Measurements from ENCODE around the gene PSTPIP1. TPM values are rescaled to one million over a fixed set of nuclear protein-coding genes. Genes with fewer than 3 reads are reported as not detected.

The PSTPIP1 gene
- total and polyA plus RNA-seq, 2 donors from 2014 or later, result 2.2 to 22.1 TPM

DNA sequence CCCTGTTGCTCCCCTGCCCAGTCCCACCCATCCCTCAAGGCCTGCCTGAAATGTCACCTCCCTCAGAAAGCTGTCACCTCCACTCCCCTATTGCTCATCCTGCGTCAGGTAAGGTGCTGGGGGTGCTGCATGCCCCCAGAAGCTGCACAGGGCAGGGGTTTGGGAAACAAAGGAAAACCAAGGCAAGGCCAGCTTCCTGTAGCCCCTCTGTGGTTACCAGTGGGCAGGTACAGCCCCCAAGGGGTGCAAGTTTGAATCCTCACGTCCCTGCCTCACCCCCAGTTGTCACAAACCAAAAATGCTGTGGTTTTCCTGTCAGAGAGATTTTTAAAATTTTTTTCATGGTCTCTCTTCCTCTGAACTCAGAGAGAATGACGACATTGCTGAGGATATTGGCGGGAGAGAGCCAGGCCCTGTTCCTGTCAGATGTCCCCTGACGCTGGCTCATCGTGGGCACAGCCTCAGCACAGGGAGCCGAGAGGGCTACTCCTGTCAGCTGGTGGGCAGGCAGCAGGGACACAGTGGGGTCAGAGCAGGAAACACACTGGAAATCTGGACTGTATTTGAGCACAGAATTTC, 27.0 kb downstream of the PSTPIP1 start:
- Histone ChIP-seq H3K4me1 (ENCODE audit: control insufficient read depth in 2 of 3, insufficient read depth in 2 of 3, low read depth in 1 of 3, low read length in 3 of 3) (no peaks in the 10 kb centered on the region), H3K36me3 (ENCODE audit: control insufficient read depth in 2 of 3, insufficient read depth in 3 of 3, low read length in 3 of 3) (no peaks in the 10 kb centered on the region), H3K27me3 (ENCODE audit: control insufficient read depth, insufficient read depth, low read length) (no peaks in the 10 kb centered on the region), H3K27ac (ENCODE audit: low read depth in 2 of 2, low read length in 2 of 2) (no peak overlapping the region), H3K4me3 (ENCODE audit: low read length in 3 of 3) (no peak overlapping the region), H3K9ac (ENCODE audit: low read length in 3 of 3) (no peak overlapping the region), H3K9me3 (ENCODE audit: control insufficient read depth in 2 of 3, insufficient read depth in 1 of 3, low read length in 3 of 3) (no peaks in the 10 kb centered on the region)
- TF ChIP-seq, protein P1, sequence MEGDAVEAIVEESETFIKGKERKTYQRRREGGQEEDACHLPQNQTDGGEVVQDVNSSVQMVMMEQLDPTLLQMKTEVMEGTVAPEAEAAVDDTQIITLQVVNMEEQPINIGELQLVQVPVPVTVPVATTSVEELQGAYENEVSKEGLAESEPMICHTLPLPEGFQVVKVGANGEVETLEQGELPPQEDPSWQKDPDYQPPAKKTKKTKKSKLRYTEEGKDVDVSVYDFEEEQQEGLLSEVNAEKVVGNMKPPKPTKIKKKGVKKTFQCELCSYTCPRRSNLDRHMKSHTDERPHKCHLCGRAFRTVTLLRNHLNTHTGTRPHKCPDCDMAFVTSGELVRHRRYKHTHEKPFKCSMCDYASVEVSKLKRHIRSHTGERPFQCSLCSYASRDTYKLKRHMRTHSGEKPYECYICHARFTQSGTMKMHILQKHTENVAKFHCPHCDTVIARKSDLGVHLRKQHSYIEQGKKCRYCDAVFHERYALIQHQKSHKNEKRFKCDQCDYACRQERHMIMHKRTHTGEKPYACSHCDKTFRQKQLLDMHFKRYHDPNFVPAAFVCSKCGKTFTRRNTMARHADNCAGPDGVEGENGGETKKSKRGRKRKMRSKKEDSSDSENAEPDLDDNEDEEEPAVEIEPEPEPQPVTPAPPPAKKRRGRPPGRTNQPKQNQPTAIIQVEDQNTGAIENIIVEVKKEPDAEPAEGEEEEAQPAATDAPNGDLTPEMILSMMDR (IDR thresholded peaks at IDR 0.05; ENCODE audit: borderline replicate concordance, extremely low read depth, insufficient read depth), result no peak
- peak in 2 of 5 donors; percentile 25 to 79 for DNase-seq
- intact Hi-C loops (cut with DNase I), result loop anchor here (5.0 kb wide), 1 partner anchor 520 kb away; no protein-coding TSS in a partner anchor
- FAIRE-seq, result no peak

DNA sequence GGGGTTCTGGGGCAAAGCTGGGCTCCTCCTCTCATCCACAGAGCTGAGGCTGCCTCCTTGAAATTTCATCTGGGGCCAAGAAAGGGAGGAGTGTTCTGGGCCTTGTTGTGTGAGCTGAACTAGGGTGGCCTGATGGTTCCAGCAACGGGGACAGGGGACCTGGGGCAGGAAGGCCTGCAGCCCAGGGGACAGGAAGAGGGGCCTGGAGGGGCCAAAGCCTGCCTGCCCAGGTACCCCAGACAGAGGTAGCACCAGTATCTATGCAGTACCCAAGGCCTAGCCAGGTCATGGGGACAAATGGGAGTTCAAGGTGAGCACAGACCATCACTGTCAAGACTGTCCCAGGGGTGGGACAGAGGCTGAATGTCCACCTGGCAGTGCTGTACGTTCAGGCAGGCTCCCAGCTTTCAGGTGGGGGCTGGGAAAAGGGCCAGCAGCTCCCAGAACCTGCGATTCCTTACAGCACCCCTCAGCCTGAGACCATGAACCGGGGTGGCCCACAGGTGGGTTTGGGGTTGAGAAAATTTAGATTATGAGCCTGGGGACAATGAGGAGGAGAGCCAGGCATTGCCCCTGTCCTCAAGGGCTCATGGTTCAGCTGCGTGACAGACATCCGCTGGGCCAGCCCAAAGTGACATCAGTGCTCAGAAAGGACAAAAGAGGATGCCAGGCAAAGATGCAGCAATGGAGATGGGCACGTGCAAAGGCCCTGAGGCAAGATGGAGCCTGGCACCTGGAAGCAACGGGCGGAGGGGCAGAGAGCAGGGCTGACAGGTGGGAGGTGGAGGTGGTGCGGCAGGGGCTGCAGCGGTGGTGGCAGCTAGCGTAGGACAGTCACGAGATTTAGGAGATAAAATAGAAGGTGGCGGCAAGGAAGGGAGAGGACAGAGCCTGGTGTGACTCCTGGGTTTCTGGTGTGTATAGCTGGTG, 28.0 kb downstream of the PSTPIP1 start:
- intact Hi-C loops (cut with DNase I), result loop anchor here (5.0 kb wide), 1 partner anchor 519 kb away; no protein-coding TSS in a partner anchor
- TF ChIP-seq, protein P1 (IDR thresholded peaks at IDR 0.05; ENCODE audit: borderline replicate concordance, extremely low read depth, insufficient read depth), result no peak
- Histone ChIP-seq H3K4me1 (ENCODE audit: control insufficient read depth in 2 of 3, insufficient read depth in 2 of 3, low read depth in 1 of 3, low read length in 3 of 3) (no peaks in the 10 kb centered on the region), H3K36me3 (ENCODE audit: control insufficient read depth in 2 of 3, insufficient read depth in 3 of 3, low read length in 3 of 3) (no peaks in the 10 kb centered on the region), H3K9me3 (ENCODE audit: control insufficient read depth in 2 of 3, insufficient read depth in 1 of 3, low read length in 3 of 3) (no peaks in the 10 kb centered on the region), H3K27me3 (ENCODE audit: control insufficient read depth, insufficient read depth, low read length) (no peaks in the 10 kb centered on the region), H3K4me3 (ENCODE audit: low read length in 3 of 3) (no peak overlapping the region), H3K9ac (ENCODE audit: low read length in 3 of 3) (no peak overlapping the region), H3K27ac (ENCODE audit: low read depth in 2 of 2, low read length in 2 of 2) (no peak overlapping the region)
- DNase-seq (peak in 1 of 5 donors; percentile 31), FAIRE-seq (no peak)

DNA sequence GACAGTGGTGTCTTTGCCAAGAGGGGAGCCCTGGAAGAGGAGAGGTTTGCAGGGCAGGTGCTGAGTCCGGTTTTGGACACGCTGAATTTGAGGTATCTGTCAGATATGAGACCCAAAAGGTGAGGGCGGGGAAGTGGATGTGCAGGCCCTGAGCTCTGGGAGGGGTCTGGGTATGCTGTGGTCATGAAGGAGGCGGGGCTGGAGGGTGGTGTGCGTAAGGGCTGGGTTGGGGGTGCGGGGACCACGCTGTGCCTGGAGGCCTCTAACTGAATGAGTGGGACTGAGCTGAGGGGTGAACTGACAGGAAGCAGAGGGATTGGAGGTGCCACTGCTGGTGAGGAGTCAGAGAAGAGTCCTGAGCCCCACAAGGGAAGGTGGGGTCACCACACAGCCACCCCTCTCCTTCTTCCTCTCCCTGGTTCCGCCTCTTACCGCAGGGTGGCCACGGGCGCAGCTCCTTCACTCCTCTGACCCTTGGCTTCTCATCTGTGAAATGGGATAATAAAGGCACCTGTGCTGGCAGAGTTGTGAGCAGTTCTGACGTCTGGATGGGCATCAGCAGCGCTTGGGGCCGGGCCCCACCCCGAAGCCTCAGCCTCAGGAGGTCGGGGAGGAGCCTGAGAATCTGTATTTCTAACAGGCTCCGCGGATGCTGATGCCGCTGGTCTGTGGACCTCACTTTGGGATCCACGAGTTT, 28.8 kb downstream of the PSTPIP1 start:
- Histone ChIP-seq H3K4me3 (ENCODE audit: low read length in 3 of 3) (no peak overlapping the region), H3K27ac (ENCODE audit: low read depth in 2 of 2, low read length in 2 of 2) (no peak overlapping the region), H3K36me3 (ENCODE audit: control insufficient read depth in 2 of 3, insufficient read depth in 3 of 3, low read length in 3 of 3) (no peaks in the 10 kb centered on the region), H3K9me3 (ENCODE audit: control insufficient read depth in 2 of 3, insufficient read depth in 1 of 3, low read length in 3 of 3) (no peaks in the 10 kb centered on the region), H3K27me3 (ENCODE audit: control insufficient read depth, insufficient read depth, low read length) (no peaks in the 10 kb centered on the region), H3K4me1 (ENCODE audit: control insufficient read depth in 2 of 3, insufficient read depth in 2 of 3, low read depth in 1 of 3, low read length in 3 of 3) (peaks cover 0 to 5% (median 0%) of the 10 kb centered on the region in 3 donors), H3K9ac (ENCODE audit: low read length in 3 of 3) (no peak overlapping the region)
- intact Hi-C loops (cut with DNase I), result loop anchor here (5.0 kb wide), 1 partner anchor 519 kb away; no protein-coding TSS in a partner anchor
- TF ChIP-seq, protein P1 (IDR thresholded peaks at IDR 0.05; ENCODE audit: borderline replicate concordance, extremely low read depth, insufficient read depth), result no peak
- FAIRE-seq, result no peak
- DNase-seq, result peak in 1 of 5 donors; percentile 43
